NCI-H2227 (cell line): ENCODE measurements around the gene ZNF609.
A peak's percentile ranks its signal among the peaks of the same experiment; 100 is the strongest.
"Not testable (repeated sequence)": the region's sequence is repeated elsewhere in the genome, so short reads cannot be mapped to it uniquely, and the experiment has no call there.

Source experiments
- DNase-seq: peaks from one replicate; lab custom pipeline; 2025; ENCODE audit not compliant: unreplicated experiment; lab: John Stamatoyannopoulos, UW

The ZNF609 gene

GRCh38 chr15:64454282-64454681 is 6.1 kb upstream of the ZNF609 start:
- no peak for DNase-seq

DNA sequence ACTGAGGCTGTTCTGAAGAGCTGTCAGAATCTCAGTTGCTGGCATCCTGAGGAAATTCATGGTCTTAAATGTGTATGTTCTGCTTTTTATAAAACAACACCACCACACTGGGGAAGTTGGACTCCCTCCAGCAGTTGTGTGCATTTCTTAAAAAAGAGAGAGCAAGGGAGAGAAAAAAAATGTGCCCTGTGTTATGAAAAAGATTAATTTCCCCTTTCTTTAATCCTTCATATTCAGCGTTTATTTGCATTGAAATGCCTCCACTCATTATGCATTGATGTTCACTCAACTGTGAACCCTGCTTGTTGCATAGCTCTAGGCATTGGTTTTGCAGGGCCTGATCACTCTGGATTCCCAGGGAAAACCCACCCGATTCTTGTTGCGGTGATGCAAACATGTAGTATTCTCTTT is 4.4 kb upstream of the ZNF609 start:
- no peak for DNase-seq

DNA sequence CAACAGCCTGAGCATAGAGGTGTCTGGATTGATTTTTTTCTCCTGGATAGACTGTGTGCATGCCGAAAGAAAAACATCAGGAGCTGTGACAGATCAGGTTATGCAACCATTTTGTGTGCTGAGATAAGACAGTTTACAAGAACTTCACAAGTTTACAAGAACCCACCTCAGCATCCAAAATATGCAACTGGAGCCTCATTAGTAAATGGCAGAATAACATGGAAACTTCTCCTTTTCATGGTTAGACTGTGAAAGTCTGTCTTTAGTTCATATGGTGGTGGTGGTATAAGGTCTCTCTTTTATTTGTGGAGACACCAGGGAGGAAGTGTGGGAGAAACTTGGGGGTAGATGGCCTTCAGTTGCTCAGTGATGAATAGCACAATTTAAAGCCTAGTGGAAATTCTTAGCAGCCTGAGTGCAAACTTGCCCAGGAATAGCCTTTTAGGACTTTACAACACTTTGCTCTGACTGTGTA is 3.7 kb upstream of the ZNF609 start:
- no peak for DNase-seq

DNA sequence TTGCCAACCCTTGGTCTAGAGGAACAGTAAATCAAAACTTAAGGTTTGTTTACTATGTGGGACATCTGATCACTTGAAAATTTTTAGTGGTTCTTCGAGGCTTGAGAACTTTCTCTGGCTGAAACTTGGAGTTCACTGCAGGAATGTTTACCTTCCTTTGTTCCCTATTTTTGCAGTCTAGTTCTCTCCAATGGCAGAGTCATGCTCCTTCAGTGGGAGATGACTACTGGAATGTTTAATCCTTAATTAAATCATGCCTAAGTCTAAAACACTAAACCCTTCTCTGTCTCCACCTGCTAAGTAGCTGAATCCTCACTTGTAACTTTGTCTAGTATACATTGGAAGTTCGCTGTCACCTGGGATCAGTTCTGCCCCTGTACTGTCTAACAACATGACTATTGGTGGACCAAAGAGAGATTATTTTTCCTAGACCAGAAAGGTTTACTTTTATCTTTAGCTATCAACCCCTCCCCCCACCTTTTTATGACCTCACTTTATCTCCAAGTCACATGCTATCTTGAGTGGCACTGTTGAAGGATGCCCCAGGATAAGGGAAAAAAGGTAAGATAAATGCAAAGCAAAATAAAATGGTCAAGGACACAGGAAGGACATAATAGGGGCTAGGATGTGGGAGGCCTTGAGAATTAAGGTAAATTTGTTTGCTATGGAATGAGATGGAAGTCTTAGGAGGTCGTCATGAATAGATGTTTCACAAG is 1.2 kb upstream of the ZNF609 start:
- no peak for DNase-seq

- DNase-seq: peak; percentile 60
Observed at GRCh38 chr15:64460724-64461720, 644 bp downstream of the ZNF609 start.

GRCh38 chr15:64461721-64462162 is 1.4 kb downstream of the ZNF609 start:
- DNase-seq: peak; percentile 80

DNA sequence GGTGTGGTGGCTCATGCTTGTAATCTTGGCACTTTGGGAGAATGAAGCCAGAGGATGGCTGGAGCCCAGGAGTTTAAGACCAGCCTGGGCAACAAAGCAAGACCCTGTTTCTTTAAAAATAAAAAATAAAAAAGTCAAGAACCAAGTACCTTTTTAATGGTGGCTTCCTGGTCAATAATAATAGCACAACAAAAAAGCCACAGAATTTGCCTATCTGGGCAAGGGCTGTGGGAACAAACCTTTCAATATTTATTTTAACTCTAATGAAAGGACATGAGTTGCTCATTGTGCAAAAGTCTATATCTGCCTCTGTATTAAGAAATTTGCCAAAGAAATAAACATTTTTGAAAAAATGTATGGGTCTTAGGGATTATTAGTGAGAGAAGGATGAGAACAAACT is 2.1 kb downstream of the ZNF609 start:
- DNase-seq: no peak

DNA sequence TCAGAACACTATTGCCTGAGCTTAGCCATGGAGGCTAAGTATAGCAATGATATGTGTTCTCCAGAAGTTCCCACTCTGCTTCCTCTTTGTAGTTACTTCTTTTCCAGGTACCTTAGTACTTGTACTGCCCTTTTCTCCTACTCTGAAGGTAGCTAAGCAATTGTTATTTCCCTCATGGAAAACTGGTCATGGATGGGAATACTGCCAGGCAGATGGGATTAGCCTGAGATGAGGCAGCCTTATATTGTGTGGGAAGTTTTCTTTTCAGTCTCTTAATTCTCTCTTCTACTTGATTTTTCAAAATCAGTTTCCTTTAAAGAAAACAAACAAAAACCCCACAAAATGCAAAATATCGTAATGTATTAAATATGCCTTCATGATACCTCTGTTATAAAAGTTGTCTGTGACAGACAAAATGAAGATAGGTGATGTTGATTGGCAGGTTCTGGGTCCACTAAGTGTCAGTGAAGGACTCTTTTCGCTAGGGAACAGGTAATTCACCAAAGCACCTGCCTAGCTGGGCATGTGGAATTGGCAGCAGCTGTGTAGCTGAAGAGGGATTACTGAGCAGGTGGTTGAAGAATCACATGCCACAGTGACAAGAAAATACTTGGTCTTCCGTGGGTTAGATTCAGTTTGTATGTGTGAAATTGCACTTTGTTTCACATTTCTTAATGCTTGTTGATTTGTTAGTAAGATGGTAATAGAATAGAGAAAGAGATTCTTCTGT is 4.1 kb downstream of the ZNF609 start:
- no peak for DNase-seq

DNA sequence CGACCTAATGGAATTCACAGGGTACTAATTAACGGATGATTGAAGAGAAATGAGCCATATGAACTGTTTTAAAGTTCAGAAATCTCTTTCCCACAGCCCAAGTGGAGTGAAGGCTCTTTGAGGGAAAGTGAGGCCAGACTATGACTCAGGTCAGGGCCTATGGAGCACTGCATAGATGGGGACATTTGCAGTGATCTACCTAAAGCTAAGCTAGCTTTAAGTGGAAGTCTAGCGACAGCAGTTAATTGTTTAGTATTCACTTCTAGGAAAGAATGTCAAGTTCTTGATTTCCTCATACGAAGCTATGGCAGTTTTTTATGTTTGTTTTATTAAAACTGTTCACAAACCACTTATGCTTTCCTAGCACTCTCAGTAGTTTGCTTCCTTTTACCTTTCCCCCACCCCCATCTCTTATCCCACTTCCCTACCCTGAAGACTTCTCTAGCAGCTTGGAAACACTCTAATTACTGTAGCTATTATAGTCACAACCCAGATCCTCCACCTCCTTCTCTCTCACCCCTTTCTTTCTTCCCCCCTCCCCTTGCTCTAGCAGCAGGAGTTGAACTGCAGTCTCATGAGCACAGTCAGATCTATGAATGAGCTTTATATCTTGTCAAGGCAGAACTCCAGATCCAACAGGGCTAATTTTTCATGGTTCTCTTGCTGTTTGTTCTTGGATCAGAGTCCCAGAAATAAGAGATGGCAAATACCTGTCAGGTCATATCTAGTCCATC is 6.2 kb downstream of the ZNF609 start:
- peak; percentile 32 for DNase-seq

- DNase-seq: no peak
Observed at GRCh38 chr15:64472161-64472560, 11.8 kb downstream of the ZNF609 start.

GRCh38 chr15:64474846-64475245 is 14.5 kb downstream of the ZNF609 start:
- no peak for DNase-seq

DNA sequence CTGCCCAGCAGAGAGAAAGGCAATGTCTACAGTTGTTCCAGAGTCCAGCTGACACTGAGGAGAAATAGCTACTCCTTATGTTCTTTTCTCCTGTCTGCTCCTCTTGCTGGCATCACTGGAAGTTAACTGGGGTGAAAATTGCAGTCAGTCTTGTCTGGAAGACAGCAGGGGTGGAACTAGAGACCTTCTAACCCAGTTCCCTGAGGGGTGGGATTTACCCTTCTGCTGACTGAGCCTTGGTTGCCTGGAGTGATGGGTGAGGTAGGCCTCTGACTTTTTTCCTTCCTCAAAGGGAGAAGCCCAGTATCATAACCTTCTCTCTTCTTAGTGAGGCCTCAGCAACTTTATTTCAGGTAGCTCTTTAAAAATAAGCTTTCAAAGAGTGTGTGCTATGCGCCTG is 16.2 kb downstream of the ZNF609 start:
- DNase-seq: no peak

DNA sequence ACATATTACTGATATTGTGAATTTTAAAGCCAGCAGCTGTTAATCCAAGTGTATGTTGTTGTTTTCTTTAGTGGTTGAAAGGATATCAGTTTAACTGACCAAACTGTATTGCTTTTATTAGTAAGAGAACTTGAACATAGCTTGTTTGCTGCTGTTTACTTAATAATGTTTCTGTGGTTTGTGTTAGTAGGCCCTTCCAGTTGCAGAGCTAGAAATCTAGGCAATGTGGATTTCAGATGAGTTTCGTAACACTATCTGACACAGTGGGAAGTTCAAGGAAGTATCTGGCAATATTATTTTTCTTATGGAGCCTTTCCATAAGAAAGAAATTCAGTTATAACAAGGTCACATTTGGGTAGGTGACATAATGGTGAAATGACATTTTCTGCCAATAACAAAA is 18.5 kb downstream of the ZNF609 start:
- no peak for DNase-seq

DNA sequence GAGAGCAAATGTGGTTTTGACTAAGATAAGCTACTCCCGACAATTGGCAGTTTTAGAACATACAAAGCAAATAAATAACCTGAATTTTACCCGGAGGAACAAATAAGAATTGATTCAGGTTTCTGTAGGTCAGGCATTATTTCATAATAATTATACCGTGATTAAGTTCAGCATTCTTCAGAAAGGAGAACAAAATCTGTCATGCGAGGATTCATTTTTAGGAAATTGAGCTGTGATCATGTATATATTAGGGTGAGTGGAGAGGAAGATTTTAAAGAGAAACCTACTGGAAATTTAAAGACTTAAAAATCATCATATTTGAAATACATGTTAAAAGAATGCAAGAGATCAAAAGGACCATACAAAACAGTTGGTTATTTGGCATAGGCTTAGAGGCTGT is 20.5 kb downstream of the ZNF609 start:
- DNase-seq: no peak

DNA sequence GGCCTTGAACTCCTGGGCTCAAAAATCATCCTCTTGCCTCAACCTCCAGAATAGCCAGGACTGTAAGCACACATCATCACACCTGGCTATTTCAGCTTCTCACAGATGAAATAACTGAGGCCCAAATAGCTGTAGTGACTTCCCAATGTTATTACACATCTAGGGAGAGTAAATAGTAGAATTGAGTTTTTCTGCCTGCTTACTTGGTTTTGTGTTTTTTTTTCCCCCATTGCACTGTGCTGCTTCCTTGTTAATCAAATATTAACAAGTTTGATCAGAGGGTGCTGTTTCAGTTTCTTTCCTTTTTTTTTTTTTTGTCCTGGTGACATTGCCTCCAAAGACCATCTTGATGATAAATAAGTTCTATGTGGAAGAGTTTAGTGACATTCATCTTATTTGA is 23.4 kb downstream of the ZNF609 start:
- DNase-seq: no peak

- no peak for DNase-seq
Observed at GRCh38 chr15:64485796-64486195, 25.4 kb downstream of the ZNF609 start.

- no peak for DNase-seq
Observed at GRCh38 chr15:64490598-64491259, 30.4 kb downstream of the ZNF609 start.

- DNase-seq: peak; percentile 33
Observed at GRCh38 chr15:64493641-64494040, 33.3 kb downstream of the ZNF609 start.

- DNase-seq: not testable (repeated sequence)
Observed at GRCh38 chr15:64495968-64496367, 35.6 kb downstream of the ZNF609 start.
